GM18517 (cell line): Measurements from ENCODE around the gene SLK.

Experiments
- ATAC-seq: cut with Tn5 transposase; IDR thresholded peaks from one replicate; pipeline ENCODE4 v1.9.1; 2021; ENCODE audit warnings: mild to moderate bottlenecking, moderate library complexity; ENCODE audit not compliant: unreplicated experiment

Gene SLK

GRCh38 chr10:103985726-103986125 is 18.8 kb downstream of the SLK start:
- no peak for ATAC-seq

- ATAC-seq = no peak
Measured at GRCh38 chr10:103986360-103986759, 19.4 kb downstream of the SLK start.

- ATAC-seq = no peak
Measured at GRCh38 chr10:103990121-103990520, 23.2 kb downstream of the SLK start.

GRCh38 chr10:103990531-103990930 is 23.6 kb downstream of the SLK start:
- no peak for ATAC-seq

- no peak for ATAC-seq
Measured at GRCh38 chr10:103991393-103992128, 24.6 kb downstream of the SLK start.

- ATAC-seq = no peak
Measured at GRCh38 chr10:103995134-103995533, 28.2 kb downstream of the SLK start.

GRCh38 chr10:103998805-103999204 is 31.9 kb downstream of the SLK start:
- no peak for ATAC-seq

- ATAC-seq = no peak
Measured at GRCh38 chr10:104002911-104003310, 36.0 kb downstream of the SLK start.

- no peak for ATAC-seq
Measured at GRCh38 chr10:104005172-104005863, 38.4 kb downstream of the SLK start.

GRCh38 chr10:104011904-104012303 is 45.0 kb downstream of the SLK start:
- no peak for ATAC-seq

GRCh38 chr10:104013489-104013888 is 46.5 kb downstream of the SLK start:
- ATAC-seq = no peak

- ATAC-seq = no peak
Measured at GRCh38 chr10:104014176-104014575, 47.2 kb downstream of the SLK start.

GRCh38 chr10:104016661-104017060 is 49.7 kb downstream of the SLK start:
- ATAC-seq = no peak

- no peak for ATAC-seq
Measured at GRCh38 chr10:104018471-104018870, 51.5 kb downstream of the SLK start.

- no peak for ATAC-seq
Measured at GRCh38 chr10:104020020-104020419, 53.1 kb downstream of the SLK start.

- ATAC-seq = no peak
Measured at GRCh38 chr10:104021246-104021645, 54.3 kb downstream of the SLK start.

- no peak for ATAC-seq
Measured at GRCh38 chr10:104022026-104022425, 55.1 kb downstream of the SLK start.

- no peak for ATAC-seq
Measured at GRCh38 chr10:104025524-104025923, 58.6 kb downstream of the SLK start.

- no peak for ATAC-seq
Measured at GRCh38 chr10:104026762-104027161, 59.8 kb downstream of the SLK start.

GRCh38 chr10:104028146-104028545 is 61.2 kb downstream of the SLK start:
- ATAC-seq = no peak

- no peak for ATAC-seq
Measured at GRCh38 chr10:104028823-104029520, 62.0 kb downstream of the SLK start.

GRCh38 chr10:104029521-104029860 is 62.6 kb downstream of the SLK start:
- no peak for ATAC-seq
